IMR-90 (cell line): ENCODE results near the gene DEGS2. TPM values are rescaled to one million over a fixed set of nuclear protein-coding genes. Genes with fewer than 3 reads are reported as not detected.
A peak's percentile ranks its signal among the peaks of the same experiment; 100 is the strongest.

Experiments
- ATAC-seq: fragments of 200-7000 bp; cut with Tn5 transposase; 2 replicates; pipeline ENCODE4 v1.9.1; 2020; ENCODE audit warnings: low read depth, mild to moderate bottlenecking, moderate library complexity
- BruUV-seq: library from RNA; stranded (reverse); fragments of 400-500 nt; replicated peaks from 2 replicates; lab custom pipeline; 2021; lab: Mats Ljungman, UMichigan
- CTCF ChIA-PET: fragments of 300-600 bp; formaldehyde crosslinking; extraction: SDS; loops from one replicate; lab custom pipeline; 2021; ENCODE audit warnings: antibody characterized with exemption; lab: Yijun Ruan, JAX
- POLR2A ChIA-PET: fragments of 300-600 bp; sonication (Branson Sonifier 250); formaldehyde crosslinking; loops from one replicate; lab custom pipeline; 2022; ENCODE audit warnings: antibody characterized with exemption; ENCODE audit not compliant: unreplicated experiment; lab: Charles Lee
- DNase-seq: peaks from one replicate; pipeline ENCODE4 v3.0.0; 2013
- H2AFZ ChIP-seq: replicated peaks from 2 replicates; pipeline ENCODE3; 2013; ENCODE audit warnings: low read length, mild to moderate bottlenecking; ENCODE audit not compliant: poor library complexity
- H2AK5ac ChIP-seq: 2 replicates; pipeline ENCODE4 v1.6.1; 2013; ENCODE audit warnings: low read depth, low read length, inconsistent platforms
- H2AK9ac ChIP-seq: replicated peaks from 2 replicates; pipeline ENCODE3; 2013; ENCODE audit warnings: mild to moderate bottlenecking, low read depth, low read length, moderate library complexity; ENCODE audit not compliant: poor library complexity
- H2BK120ac ChIP-seq: 2 replicates; pipeline ENCODE4 v1.6.1; 2013; ENCODE audit warnings: low read depth, low read length, inconsistent platforms
- H2BK15ac ChIP-seq: 3 replicates; pipeline ENCODE4 v1.6.1; 2013; ENCODE audit warnings: low read depth, low read length, inconsistent platforms
- H2BK20ac ChIP-seq: 2 replicates; pipeline ENCODE4 v1.6.1; 2013; ENCODE audit warnings: low read depth, mild to moderate bottlenecking, inconsistent platforms, low read length, moderate library complexity
- H2BK5ac ChIP-seq: 2 replicates; pipeline ENCODE4 v1.6.1; 2013; ENCODE audit warnings: mild to moderate bottlenecking, low read depth, low read length, inconsistent platforms; ENCODE audit not compliant: poor library complexity, severe bottlenecking
- H3K14ac ChIP-seq: replicated peaks from 2 replicates; pipeline ENCODE4 v1.6.1; 2013; ENCODE audit warnings: low read depth, low read length, inconsistent platforms
- H3K18ac ChIP-seq: 2 replicates; pipeline ENCODE4 v1.6.1; 2013; ENCODE audit warnings: low read depth, low read length, control low read depth
- H3K23ac ChIP-seq: 2 replicates; pipeline ENCODE4 v1.6.1; 2013; ENCODE audit warnings: low read depth, low read length, inconsistent platforms
- H3K27ac ChIP-seq: 2 replicates; pipeline ENCODE4 v1.5.1; 2013; ENCODE audit warnings: mild to moderate bottlenecking, control low read depth, low read length; ENCODE audit not compliant: insufficient read depth
- H3K27me3 ChIP-seq: 2 replicates; pipeline ENCODE4 v1.6.1; 2013; ENCODE audit warnings: low read length; ENCODE audit not compliant: control insufficient read depth, insufficient read depth
- H3K36me3 ChIP-seq: 2 replicates; pipeline ENCODE4 v1.6.1; 2013; ENCODE audit warnings: low read length, mixed read lengths; ENCODE audit not compliant: control insufficient read depth, insufficient read depth
- H3K4ac ChIP-seq: 2 replicates; pipeline ENCODE4 v1.6.1; 2013; ENCODE audit warnings: low read depth, low read length, inconsistent platforms
- H3K4me1 ChIP-seq: 2 replicates; pipeline ENCODE4 v1.6.1; 2013; ENCODE audit warnings: low read length, mixed read lengths; ENCODE audit not compliant: control insufficient read depth, insufficient read depth
- H3K4me2 ChIP-seq: 2 replicates; pipeline ENCODE4 v1.6.1; 2013; ENCODE audit warnings: low read depth, mild to moderate bottlenecking, control low read depth, low read length, moderate library complexity
- H3K4me3 ChIP-seq: 2 replicates; pipeline ENCODE4 v1.5.1; 2013; ENCODE audit warnings: low read depth, mild to moderate bottlenecking, control low read depth, low read length, moderate library complexity; ENCODE audit not compliant: insufficient read depth
- H3K56ac ChIP-seq: 2 replicates; pipeline ENCODE4 v1.6.1; 2013; ENCODE audit warnings: low read length, inconsistent platforms; ENCODE audit not compliant: insufficient read depth; ENCODE audit errors: extremely low read depth
- H3K79me1 ChIP-seq, 2 experiments: 2 replicates each; pipeline ENCODE4 v1.6.1; 2013; ENCODE audit warnings: low read length in 2 of 2, inconsistent platforms in 1 of 2, low read depth in 1 of 2
- H3K9ac ChIP-seq: 2 replicates; pipeline ENCODE4 v1.6.1; 2013; ENCODE audit warnings: low read depth, low read length, control low read depth
- H3K9me1 ChIP-seq: 2 replicates; pipeline ENCODE4 v1.6.1; 2013; ENCODE audit warnings: low read length, inconsistent platforms; ENCODE audit not compliant: insufficient read depth
- H3K9me3 ChIP-seq: 2 replicates; pipeline ENCODE4 v1.6.1; 2013; ENCODE audit warnings: low read length; ENCODE audit not compliant: control insufficient read depth, insufficient read depth
- H4K20me1 ChIP-seq: 2 replicates; pipeline ENCODE4 v1.6.1; 2013; ENCODE audit warnings: low read length, inconsistent platforms; ENCODE audit not compliant: insufficient read depth
- H4K5ac ChIP-seq: 2 replicates; pipeline ENCODE4 v1.6.1; 2013; ENCODE audit warnings: mild to moderate bottlenecking, low read depth, low read length, control low read depth
- H4K8ac ChIP-seq, 2 experiments: 2 replicates each; pipeline ENCODE4 v1.6.1; 2013; ENCODE audit warnings: low read depth in 2 of 2, low read length in 2 of 2, control low read depth in 1 of 2, inconsistent platforms in 1 of 2
- H4K91ac ChIP-seq: 2 replicates; pipeline ENCODE4 v1.6.1; 2013; ENCODE audit warnings: low read depth, low read length, inconsistent platforms; ENCODE audit not compliant: insufficient read depth
- BHLHE40 ChIP-seq: fragments of 150-350 bp; IDR thresholded peaks from 2 replicates; pipeline ENCODE4 v1.6.1; 2016; ENCODE audit warnings: mild to moderate bottlenecking, low read depth, low read length
- FOS ChIP-seq: fragments of 150-350 bp; IDR thresholded peaks from 2 replicates; pipeline ENCODE4 v1.6.1; 2016; ENCODE audit warnings: low read depth, low read length
- MAZ ChIP-seq: IDR thresholded peaks from 2 replicates; pipeline ENCODE4 v1.6.1; 2012; ENCODE audit warnings: low read depth, mild to moderate bottlenecking, low read length, improper control_type of control experiment, moderate library complexity, borderline replicate concordance
- MXI1 ChIP-seq: IDR thresholded peaks from 2 replicates; pipeline ENCODE4 v1.6.1; 2012; ENCODE audit warnings: low read depth, mild to moderate bottlenecking, low read length, moderate library complexity, borderline replicate concordance
- NFE2L2 ChIP-seq: fragments of 150-350 bp; IDR thresholded peaks from 2 replicates; pipeline ENCODE4 v1.6.1; 2016; ENCODE audit warnings: low read depth, mild to moderate bottlenecking, low read length
- RFX5 ChIP-seq: IDR thresholded peaks from 2 replicates; pipeline ENCODE4 v1.8.0; 2012; ENCODE audit warnings: low read depth, mild to moderate bottlenecking, low read length, moderate library complexity
- WGBS, 2 experiments: methylation state at CpG; one replicate each; pipeline versions ENCODE4 v1.1.5 to v1.1.7; 2013; ENCODE audit warnings: missing lambda C conversion rate in 2 of 2; ENCODE audit not compliant: insufficient read length in 1 of 2; ENCODE audit errors: extremely low coverage in 2 of 2; 5-methylcytosine and 5-hydroxymethylcytosine counted together
- dilution Hi-C: fragments of 300-500 bp; cut with HindIII; formaldehyde crosslinking; loops from one replicate; pipeline ENCODE4 v1.14.3; 2018; ENCODE audit warnings: low sequenced_read_pairs; ENCODE audit not compliant: unreplicated experiment
- in situ Hi-C: fragments of 300-500 bp; cut with MboI; formaldehyde crosslinking; loops from 3 replicates; pipeline ENCODE4 v1.14.3; 2019; ENCODE audit warnings: low sequenced_read_pairs, inconsistent platforms, mixed read lengths
- intact Hi-C: fragments of 100-400 bp; cut with micrococcal nuclease; formaldehyde crosslinking; loops from 2 replicates; pipeline ENCODE4 v1.10.0; 2022
- polyA plus RNA-seq, 3 experiments: library from polyadenylated mRNA; depleted of rRNA; stranded (reverse); fragments of >200 nt; gene quantifications; 2 replicates each; pipeline ENCODE4 v1.2.3, GENCODE V29; 2012; ENCODE audit warnings: low replicate concordance in 1 of 3
- total RNA-seq: library from RNA; depleted of rRNA; stranded (reverse); fragments of >200 nt; gene quantifications from 2 replicates; pipeline ENCODE4 v1.2.3, GENCODE V29; 2012
- TF ChIP-seq, protein P1 (sequence below): fragments of 150-350 bp; IDR thresholded peaks from 2 replicates; pipeline ENCODE4 v1.6.1; 2017; ENCODE audit warnings: mild to moderate bottlenecking, antibody characterized with exemption, low read length, low read depth

The DEGS2 gene
- total and polyA plus RNA-seq, 2 of the 4 experiments (the other 2 are of a cell fraction), result not detected

DNA sequence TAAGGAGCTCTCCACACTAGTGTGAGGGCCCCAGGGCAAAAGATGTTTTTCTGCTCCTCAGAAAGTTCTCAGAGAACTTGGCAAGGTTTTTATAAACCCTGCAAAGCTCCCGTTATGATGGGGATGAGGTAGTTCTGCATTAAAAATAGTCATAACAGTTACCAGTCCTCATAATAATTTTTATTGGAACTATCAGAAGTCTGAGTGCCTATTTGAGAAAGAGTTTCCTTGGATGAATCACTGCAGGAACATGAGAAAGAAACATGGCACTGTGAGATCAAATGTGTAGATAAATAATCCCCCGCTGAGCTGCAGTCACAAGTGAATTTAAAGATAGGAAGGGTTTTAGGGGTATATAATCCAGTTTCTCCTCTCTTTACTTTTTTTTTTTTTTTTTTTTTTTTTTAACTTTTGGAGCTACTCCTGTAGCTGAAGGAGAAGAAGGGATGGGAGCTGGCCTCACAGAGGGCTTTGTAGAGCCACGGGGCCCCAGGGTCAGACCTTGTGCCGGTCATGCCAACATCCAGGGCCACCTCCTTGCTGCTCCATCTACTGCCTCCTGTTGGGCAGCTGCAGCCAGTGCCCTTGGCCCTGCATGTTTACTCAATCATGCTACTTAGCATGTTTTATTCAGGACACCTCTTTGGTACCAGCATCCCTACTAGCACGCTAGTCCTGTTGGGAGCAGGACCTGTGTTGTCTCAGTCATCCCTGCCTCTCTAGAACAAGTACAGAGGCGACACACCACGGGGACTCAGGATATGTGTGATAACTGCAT is 54.7 kb downstream of the DEGS2 start:
- intact Hi-C loops (loop anchor here (5.0 kb wide), 1 partner anchor 72 kb away; no protein-coding TSS in a partner anchor), dilution Hi-C loops (no loop called here)
- peak overlapping the region; percentile 25; the same call in 1 of the 2 replicates for H3K27ac ChIP-seq

More for the DNA sequence above, 54.7 kb downstream of the DEGS2 start:
- no peak overlapping the region for H4K8ac ChIP-seq
- in situ Hi-C loops, result no loop called here
- H3K9ac ChIP-seq, result no peak overlapping the region
- peaks cover 22% of the 10 kb centered on the region for H3K4me1 ChIP-seq
- BruUV-seq, result no TSS peak
- H2AK9ac ChIP-seq, result no peak overlapping the region
- no peak overlapping the region for H2BK15ac ChIP-seq
- H3K14ac ChIP-seq, result no peak overlapping the region; the same call in 1 of the 2 replicates
- peaks cover 28% of the 10 kb centered on the region for H3K9me1 ChIP-seq
- peak; percentile 6; the same call in 1 of the 2 replicates for ATAC-seq
- no peaks in the 10 kb centered on the region for H3K27me3 ChIP-seq
- peak; percentile 72 for DNase-seq
- no peak overlapping the region for H2BK120ac ChIP-seq
- H3K4me2 ChIP-seq, result no peak overlapping the region
- WGBS, 2 experiments, result 96% methylated on average over 4 of the region's 7 CpGs; no CpG with 5 or more reads in 1 of the 2 experiments
- no peak for TF ChIP-seq MAZ
- TF ChIP-seq NFE2L2, result no peak
- TF ChIP-seq MXI1, result no peak
- TF ChIP-seq BHLHE40, result no peak
- TF ChIP-seq FOS, result 0 out of 2 replicates have a peak, but pooled peaks have one; percentile 8
- TF ChIP-seq, protein P1, sequence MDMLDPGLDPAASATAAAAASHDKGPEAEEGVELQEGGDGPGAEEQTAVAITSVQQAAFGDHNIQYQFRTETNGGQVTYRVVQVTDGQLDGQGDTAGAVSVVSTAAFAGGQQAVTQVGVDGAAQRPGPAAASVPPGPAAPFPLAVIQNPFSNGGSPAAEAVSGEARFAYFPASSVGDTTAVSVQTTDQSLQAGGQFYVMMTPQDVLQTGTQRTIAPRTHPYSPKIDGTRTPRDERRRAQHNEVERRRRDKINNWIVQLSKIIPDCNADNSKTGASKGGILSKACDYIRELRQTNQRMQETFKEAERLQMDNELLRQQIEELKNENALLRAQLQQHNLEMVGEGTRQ, result no peak
- TF ChIP-seq RFX5, result no peak
- H3K4ac ChIP-seq, result 0 out of 2 replicates have a peak overlapping the region, but pooled peaks have one; percentile 26
- H3K79me1 ChIP-seq, result peaks cover 8 to 26% of the 10 kb centered on the region in 2 experiments; a peak in 2 of 4 replicates
- no peaks in the 10 kb centered on the region for H3K9me3 ChIP-seq
- H3K36me3 ChIP-seq, result no peaks in the 10 kb centered on the region; the same call in 1 of the 2 replicates
- H4K91ac ChIP-seq, result no peak overlapping the region
- H4K20me1 ChIP-seq, result no peaks in the 10 kb centered on the region
- H2BK5ac ChIP-seq, result no peak overlapping the region
- 0 out of 2 replicates have a peak overlapping the region, but pooled peaks have one; percentile 8 for H2BK20ac ChIP-seq
- no peak overlapping the region; the same call in 1 of the 2 replicates for H4K5ac ChIP-seq
- ChIA-PET POLR2A (no interaction called here), CTCF (interaction anchor here (0.6 to 1.0 kb wide), 2 partner anchors 66 to 122 kb away, joined by 3 read pairs; no protein-coding TSS in a partner anchor)
- no peak overlapping the region for H2AFZ ChIP-seq
- H2AK5ac ChIP-seq, result no peak overlapping the region
- no peak overlapping the region for H3K56ac ChIP-seq
- H3K4me3 ChIP-seq, result no peak overlapping the region
- peak overlapping the region; percentile 45; the same call in 1 of the 2 replicates for H3K23ac ChIP-seq
- peak overlapping the region; percentile 31; the same call in 1 of the 2 replicates for H3K18ac ChIP-seq
